ENCODE measurements around the gene CDCP2.

DNA sequence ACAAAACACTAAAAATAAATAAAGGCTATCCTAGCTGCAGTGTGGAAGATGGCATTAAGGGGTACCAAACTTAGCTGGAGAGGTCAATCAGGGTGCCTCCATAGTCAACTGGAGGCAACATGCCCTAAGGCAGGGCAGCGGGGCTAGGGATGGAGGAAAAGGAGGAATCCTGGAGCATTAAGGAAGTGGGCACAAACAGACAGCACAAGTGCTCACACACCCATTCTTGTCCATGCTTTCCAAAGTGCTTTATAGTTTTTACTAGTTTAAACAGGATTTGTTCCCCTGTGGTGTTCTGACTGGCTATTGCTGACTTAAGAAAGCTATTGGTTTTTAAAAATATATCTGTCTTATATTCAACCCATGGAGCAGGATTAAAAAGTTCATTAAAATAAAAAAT lies 66.0 kb downstream of the CDCP2 start:
- TF ChIP-seq EZH2 (IDR thresholded peaks at IDR 0.05; ENCODE audit: borderline replicate concordance, insufficient read depth, low read depth, low read length, poor library complexity, severe bottlenecking) = no peak
- TF ChIP-seq, protein P1, sequence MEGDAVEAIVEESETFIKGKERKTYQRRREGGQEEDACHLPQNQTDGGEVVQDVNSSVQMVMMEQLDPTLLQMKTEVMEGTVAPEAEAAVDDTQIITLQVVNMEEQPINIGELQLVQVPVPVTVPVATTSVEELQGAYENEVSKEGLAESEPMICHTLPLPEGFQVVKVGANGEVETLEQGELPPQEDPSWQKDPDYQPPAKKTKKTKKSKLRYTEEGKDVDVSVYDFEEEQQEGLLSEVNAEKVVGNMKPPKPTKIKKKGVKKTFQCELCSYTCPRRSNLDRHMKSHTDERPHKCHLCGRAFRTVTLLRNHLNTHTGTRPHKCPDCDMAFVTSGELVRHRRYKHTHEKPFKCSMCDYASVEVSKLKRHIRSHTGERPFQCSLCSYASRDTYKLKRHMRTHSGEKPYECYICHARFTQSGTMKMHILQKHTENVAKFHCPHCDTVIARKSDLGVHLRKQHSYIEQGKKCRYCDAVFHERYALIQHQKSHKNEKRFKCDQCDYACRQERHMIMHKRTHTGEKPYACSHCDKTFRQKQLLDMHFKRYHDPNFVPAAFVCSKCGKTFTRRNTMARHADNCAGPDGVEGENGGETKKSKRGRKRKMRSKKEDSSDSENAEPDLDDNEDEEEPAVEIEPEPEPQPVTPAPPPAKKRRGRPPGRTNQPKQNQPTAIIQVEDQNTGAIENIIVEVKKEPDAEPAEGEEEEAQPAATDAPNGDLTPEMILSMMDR (IDR thresholded peaks at IDR 0.05) = no peak
